HG03442 (cell line): ENCODE measurements around the gene SLC16A7.
"Not testable (repeated sequence)": the region's sequence is repeated elsewhere in the genome, so short reads cannot be mapped to it uniquely, and the experiment has no call there.

ENCODE experiments used
- ATAC-seq: cut with Tn5 transposase; IDR thresholded peaks from one replicate; pipeline ENCODE4 v1.9.1; 2021; ENCODE audit warnings: mild to moderate bottlenecking, moderate library complexity; ENCODE audit not compliant: unreplicated experiment

The SLC16A7 gene

GRCh38 chr12:59733200-59733599 is 137.4 kb downstream of the SLC16A7 start:
- no peak for ATAC-seq

GRCh38 chr12:59734371-59734770 is 138.5 kb downstream of the SLC16A7 start:
- ATAC-seq = no peak

- no peak for ATAC-seq
Measured at GRCh38 chr12:59735231-59735630, 139.4 kb downstream of the SLC16A7 start.

GRCh38 chr12:59736359-59736758 is 140.5 kb downstream of the SLC16A7 start:
- ATAC-seq = no peak

- no peak for ATAC-seq
Measured at GRCh38 chr12:59736786-59737185, 141.0 kb downstream of the SLC16A7 start.

GRCh38 chr12:59737725-59738463 is 142.1 kb downstream of the SLC16A7 start:
- no peak for ATAC-seq

GRCh38 chr12:59742841-59743240 is 147.0 kb downstream of the SLC16A7 start:
- no peak for ATAC-seq

- no peak for ATAC-seq
Measured at GRCh38 chr12:59744564-59744963, 148.7 kb downstream of the SLC16A7 start.

GRCh38 chr12:59751091-59751490 is 155.3 kb downstream of the SLC16A7 start:
- not testable (repeated sequence) for ATAC-seq

GRCh38 chr12:59761542-59761941 is 165.7 kb downstream of the SLC16A7 start:
- no peak for ATAC-seq

GRCh38 chr12:59763835-59764234 is 168.0 kb downstream of the SLC16A7 start:
- no peak for ATAC-seq

- no peak for ATAC-seq
Measured at GRCh38 chr12:59768031-59768430, 172.2 kb downstream of the SLC16A7 start.

GRCh38 chr12:59780605-59781135 is 184.8 kb downstream of the SLC16A7 start:
- peak; percentile 57 for ATAC-seq

- ATAC-seq = no peak
Measured at GRCh38 chr12:59787610-59788009, 191.8 kb downstream of the SLC16A7 start.

- no peak for ATAC-seq
Measured at GRCh38 chr12:59792647-59793046, 196.8 kb downstream of the SLC16A7 start.

GRCh38 chr12:59803735-59804134 is 207.9 kb downstream of the SLC16A7 start:
- no peak for ATAC-seq

- ATAC-seq = peak; percentile 89
Measured at GRCh38 chr12:59808317-59808910, 212.6 kb downstream of the SLC16A7 start.

- no peak for ATAC-seq
Measured at GRCh38 chr12:59811991-59812390, 216.2 kb downstream of the SLC16A7 start.

- ATAC-seq = no peak
Measured at GRCh38 chr12:59812716-59813115, 216.9 kb downstream of the SLC16A7 start.

GRCh38 chr12:59820594-59821011 is 224.8 kb downstream of the SLC16A7 start:
- no peak for ATAC-seq

- ATAC-seq = no peak
Measured at GRCh38 chr12:59823567-59823966, 227.7 kb downstream of the SLC16A7 start.

- ATAC-seq = no peak
Measured at GRCh38 chr12:59827767-59828166, 231.9 kb downstream of the SLC16A7 start.
